Measurements from ENCODE around the gene ARRDC3.

The ARRDC3 gene, protein sequence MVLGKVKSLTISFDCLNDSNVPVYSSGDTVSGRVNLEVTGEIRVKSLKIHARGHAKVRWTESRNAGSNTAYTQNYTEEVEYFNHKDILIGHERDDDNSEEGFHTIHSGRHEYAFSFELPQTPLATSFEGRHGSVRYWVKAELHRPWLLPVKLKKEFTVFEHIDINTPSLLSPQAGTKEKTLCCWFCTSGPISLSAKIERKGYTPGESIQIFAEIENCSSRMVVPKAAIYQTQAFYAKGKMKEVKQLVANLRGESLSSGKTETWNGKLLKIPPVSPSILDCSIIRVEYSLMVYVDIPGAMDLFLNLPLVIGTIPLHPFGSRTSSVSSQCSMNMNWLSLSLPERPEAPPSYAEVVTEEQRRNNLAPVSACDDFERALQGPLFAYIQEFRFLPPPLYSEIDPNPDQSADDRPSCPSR

GRCh38 chr5:91383027-91383955 is at the start of gene ARRDC3:
TSS of gene ARRDC3 (minus strand) at chr5:91383317. CDS start at chr5:91383092, 225 bp downstream.
- peak within 1 kb of the TSS; percentile 92 for H3K4me3 Mint-ChIP-seq
- peaks cover 2% of the 10 kb centered on the region for H3K36me3 Mint-ChIP-seq (ENCODE audit: low read depth)
- DNase-seq = peak; percentile 98
- ATAC-seq = peak; percentile 67
- peaks cover 24% of the 10 kb centered on the region for H3K4me1 Mint-ChIP-seq
- no peaks in the 10 kb centered on the region for H3K9me3 Mint-ChIP-seq
- no peaks in the 10 kb centered on the region for H3K27me3 Mint-ChIP-seq
- peak within 1 kb of the TSS; percentile 98 for H3K27ac Mint-ChIP-seq

DNA sequence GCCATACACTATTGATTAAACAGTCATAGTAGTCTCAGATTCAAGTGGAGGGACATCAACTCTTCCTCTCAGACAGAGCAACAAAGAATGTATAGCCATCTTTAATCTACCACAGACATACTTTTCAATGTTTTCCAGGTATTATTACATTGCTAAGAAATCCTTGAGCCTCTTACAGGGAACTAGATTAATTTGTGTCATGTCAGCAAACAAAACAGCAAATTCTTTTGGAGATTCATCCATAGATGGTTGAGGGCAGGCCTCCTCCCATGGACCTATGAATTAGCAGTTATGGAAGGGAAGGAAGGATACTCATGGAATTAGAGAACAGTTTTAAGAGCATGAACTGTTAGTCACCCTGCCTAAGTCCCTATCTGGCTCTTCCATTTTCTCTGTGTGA is 47.8 kb upstream of the ARRDC3 start:
- ATAC-seq (no peak), DNase-seq (no peak)
- no peaks in the 10 kb centered on the region for H3K27me3 Mint-ChIP-seq
- H3K4me3 Mint-ChIP-seq = no peak overlapping the region
- no peaks in the 10 kb centered on the region for H3K36me3 Mint-ChIP-seq (ENCODE audit: low read depth)
- peaks cover 24% of the 10 kb centered on the region for H3K4me1 Mint-ChIP-seq
- H3K27ac Mint-ChIP-seq = no peak overlapping the region
- peaks cover 16% of the 10 kb centered on the region for H3K9me3 Mint-ChIP-seq

DNA sequence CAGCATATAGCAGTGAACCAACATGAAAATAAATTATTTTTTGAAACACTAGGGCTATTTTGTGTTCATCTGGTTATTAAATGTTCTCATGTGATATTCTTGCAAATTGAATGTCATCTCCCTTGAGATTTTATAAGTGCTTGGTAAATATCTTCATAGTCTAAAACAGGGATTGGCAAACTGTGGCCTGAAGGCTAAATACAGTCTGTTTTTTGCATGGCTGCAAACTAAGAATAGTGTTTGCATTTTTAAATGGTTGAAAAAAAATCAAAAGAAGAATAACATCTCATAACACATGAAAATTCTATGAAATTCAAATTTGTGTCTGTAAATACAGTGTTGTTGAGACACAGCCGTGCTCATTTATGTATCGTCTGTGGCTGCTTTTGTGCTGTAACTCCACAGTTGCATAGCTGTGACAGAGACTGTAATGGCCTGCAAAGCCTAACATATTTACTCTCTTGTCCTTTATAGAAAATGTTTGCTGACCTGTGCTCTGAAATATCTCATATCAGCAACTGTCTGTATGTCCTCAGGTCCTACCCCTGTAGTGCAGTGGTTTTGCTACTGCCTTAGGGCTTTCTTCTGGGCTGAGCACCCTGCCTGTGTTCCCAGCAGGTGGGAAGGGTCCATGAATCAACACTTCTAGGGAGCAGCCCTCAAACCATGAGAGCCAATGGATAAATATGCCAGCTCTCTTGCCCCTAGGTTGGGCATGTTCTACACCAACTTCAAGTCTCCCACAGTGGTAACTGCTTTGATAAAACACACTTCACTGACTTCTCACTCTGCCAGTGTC is 41.7 kb upstream of the ARRDC3 start:
- H3K4me3 Mint-ChIP-seq = no peak overlapping the region
- no peak overlapping the region for H3K27ac Mint-ChIP-seq
- peaks cover 7% of the 10 kb centered on the region for H3K4me1 Mint-ChIP-seq
- H3K36me3 Mint-ChIP-seq (ENCODE audit: low read depth) = no peaks in the 10 kb centered on the region
- DNase-seq (no peak), ATAC-seq (no peak)
- peaks cover 14% of the 10 kb centered on the region for H3K9me3 Mint-ChIP-seq
- no peaks in the 10 kb centered on the region for H3K27me3 Mint-ChIP-seq

DNA sequence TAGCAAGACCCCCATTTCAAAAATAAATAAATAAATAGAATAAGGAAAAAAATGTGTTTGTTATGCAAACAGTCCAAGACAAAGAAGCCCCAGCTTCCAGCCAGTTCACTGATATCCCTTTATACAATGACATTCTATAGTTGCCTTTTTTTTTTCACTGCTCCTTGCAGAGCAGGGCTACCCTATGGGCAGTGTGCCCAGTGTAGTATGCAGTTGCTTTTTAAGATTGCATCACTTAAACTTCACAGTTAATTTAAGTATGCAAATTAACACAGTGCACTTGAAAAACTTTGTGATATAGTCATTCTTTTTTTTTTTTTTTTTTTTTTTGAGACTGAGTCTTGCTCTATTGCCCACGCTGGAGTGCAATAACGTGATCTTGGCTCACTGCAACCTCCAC is 40.8 kb upstream of the ARRDC3 start:
- H3K4me3 Mint-ChIP-seq = no peak overlapping the region
- no peaks in the 10 kb centered on the region for H3K36me3 Mint-ChIP-seq (ENCODE audit: low read depth)
- DNase-seq (no peak), ATAC-seq (no peak)
- peaks cover 12% of the 10 kb centered on the region for H3K4me1 Mint-ChIP-seq
- H3K27ac Mint-ChIP-seq = no peak overlapping the region
- peaks cover 8% of the 10 kb centered on the region for H3K9me3 Mint-ChIP-seq
- no peaks in the 10 kb centered on the region for H3K27me3 Mint-ChIP-seq

DNA sequence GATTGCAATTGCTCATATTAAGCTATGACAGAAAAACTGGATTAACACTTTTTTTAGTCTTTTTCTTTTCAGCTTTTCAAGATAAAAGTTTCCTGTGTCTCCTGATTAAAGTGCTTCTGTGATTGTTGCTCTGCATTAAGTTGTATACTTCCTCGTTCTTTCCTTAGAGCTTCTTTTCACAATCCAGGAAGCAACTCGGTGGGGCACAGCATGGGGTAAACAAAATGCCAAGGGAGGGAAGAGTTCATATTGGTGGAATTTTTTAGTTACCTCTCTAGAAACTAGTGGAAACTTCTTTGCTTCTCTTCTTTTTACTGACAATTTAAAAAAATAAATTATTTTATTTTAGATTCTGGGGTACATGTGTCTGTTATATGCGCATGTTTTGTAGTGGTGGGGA is 37.8 kb upstream of the ARRDC3 start:
- DNase-seq = no peak
- Mint-ChIP-seq H3K4me3 (no peak overlapping the region), H3K9me3 (no peaks in the 10 kb centered on the region), H3K27ac (no peak overlapping the region), H3K36me3 (ENCODE audit: low read depth) (no peaks in the 10 kb centered on the region), H3K27me3 (no peaks in the 10 kb centered on the region), H3K4me1 (peaks cover 15% of the 10 kb centered on the region)
- no peak for ATAC-seq

DNA sequence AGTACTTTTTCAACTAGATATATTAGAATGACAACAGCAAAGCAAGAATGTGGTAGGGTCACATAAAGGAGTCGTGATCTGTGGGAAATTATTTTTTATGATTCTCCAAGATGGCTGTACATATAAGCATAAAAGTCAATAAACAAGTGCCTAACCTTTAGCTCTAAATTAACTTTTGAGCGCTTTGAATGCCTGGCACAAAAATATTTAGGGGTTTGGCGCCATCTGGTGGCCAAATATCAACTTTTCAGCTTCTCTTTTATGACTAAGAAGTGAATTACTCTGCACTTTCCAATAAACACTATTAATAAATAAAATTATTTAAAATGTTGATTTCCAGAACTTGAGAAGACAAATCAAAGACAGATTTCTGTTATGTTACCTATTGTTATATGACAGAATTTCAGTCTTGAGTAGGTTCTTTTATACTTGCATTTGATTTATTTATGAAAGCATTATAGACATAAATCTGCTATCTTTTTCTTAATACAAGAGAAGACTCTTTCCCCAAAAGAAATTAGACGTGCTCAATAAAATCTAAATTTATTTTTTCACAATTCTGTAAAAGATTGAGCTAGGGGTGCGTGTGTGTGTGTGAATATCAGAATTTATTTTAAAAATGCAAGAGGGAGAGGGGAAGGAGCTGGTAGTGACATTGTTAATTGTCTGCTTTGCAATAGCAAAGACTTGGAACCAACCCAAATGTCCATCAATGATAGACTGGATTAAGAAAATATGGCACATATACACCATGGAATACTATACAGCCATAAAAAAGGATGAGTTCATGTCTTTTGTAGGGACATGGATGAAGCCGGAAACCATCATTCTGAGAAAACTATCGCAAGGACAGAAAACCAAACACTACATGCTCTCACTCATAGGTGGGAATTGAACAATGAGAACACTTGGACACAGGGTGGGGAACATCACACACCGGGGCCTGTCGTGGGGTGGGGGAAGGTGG is 36.7 kb upstream of the ARRDC3 start:
- no peak overlapping the region for H3K27ac Mint-ChIP-seq
- H3K4me3 Mint-ChIP-seq = no peak overlapping the region
- H3K27me3 Mint-ChIP-seq = no peaks in the 10 kb centered on the region
- H3K36me3 Mint-ChIP-seq (ENCODE audit: low read depth) = no peaks in the 10 kb centered on the region
- no peaks in the 10 kb centered on the region for H3K9me3 Mint-ChIP-seq
- DNase-seq (peak; percentile 72), ATAC-seq (no peak)
- H3K4me1 Mint-ChIP-seq = peaks cover 18% of the 10 kb centered on the region

DNA sequence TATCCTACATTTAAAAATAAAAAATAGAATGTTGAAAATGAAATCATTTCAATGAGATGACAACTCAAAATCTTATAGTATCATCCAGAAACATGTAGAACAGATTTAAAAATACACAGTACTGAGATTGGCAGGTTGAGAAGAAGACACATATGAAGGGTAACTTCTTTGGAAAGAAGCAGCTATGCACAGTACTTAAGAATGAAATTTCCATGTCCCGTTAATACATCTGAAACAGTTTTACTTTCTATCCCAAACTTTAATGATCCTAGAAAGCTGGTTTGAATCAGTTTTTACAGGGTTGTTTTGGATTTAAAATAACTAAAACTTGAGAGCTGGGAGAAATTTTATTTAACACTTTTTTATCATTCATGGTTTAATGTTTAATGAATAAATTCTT is 36.0 kb upstream of the ARRDC3 start:
- ATAC-seq (no peak), DNase-seq (no peak)
- H3K36me3 Mint-ChIP-seq (ENCODE audit: low read depth) = no peaks in the 10 kb centered on the region
- peaks cover 18% of the 10 kb centered on the region for H3K4me1 Mint-ChIP-seq
- no peaks in the 10 kb centered on the region for H3K9me3 Mint-ChIP-seq
- H3K4me3 Mint-ChIP-seq = no peak overlapping the region
- no peak overlapping the region for H3K27ac Mint-ChIP-seq
- H3K27me3 Mint-ChIP-seq = no peaks in the 10 kb centered on the region

- no peaks in the 10 kb centered on the region for H3K9me3 Mint-ChIP-seq
- ATAC-seq (no peak), DNase-seq (no peak)
- no peaks in the 10 kb centered on the region for H3K27me3 Mint-ChIP-seq
- H3K36me3 Mint-ChIP-seq (ENCODE audit: low read depth) = no peaks in the 10 kb centered on the region
- H3K4me3 Mint-ChIP-seq = no peak overlapping the region
- H3K4me1 Mint-ChIP-seq = peaks cover 18% of the 10 kb centered on the region
- no peak overlapping the region for H3K27ac Mint-ChIP-seq
These were observed 35.0 kb upstream of the ARRDC3 start for GRCh38 chr5:91418158-91418557.

- no peaks in the 10 kb centered on the region for H3K36me3 Mint-ChIP-seq (ENCODE audit: low read depth)
- no peaks in the 10 kb centered on the region for H3K9me3 Mint-ChIP-seq
- H3K27me3 Mint-ChIP-seq = no peaks in the 10 kb centered on the region
- DNase-seq (no peak), ATAC-seq (no peak)
- H3K4me1 Mint-ChIP-seq = peaks cover 18% of the 10 kb centered on the region
- no peak overlapping the region for H3K27ac Mint-ChIP-seq
- H3K4me3 Mint-ChIP-seq = no peak overlapping the region
These were observed 34.1 kb upstream of the ARRDC3 start for GRCh38 chr5:91417219-91417618.

- no peaks in the 10 kb centered on the region for H3K36me3 Mint-ChIP-seq (ENCODE audit: low read depth)
- H3K27me3 Mint-ChIP-seq = no peaks in the 10 kb centered on the region
- H3K4me1 Mint-ChIP-seq = peaks cover 15% of the 10 kb centered on the region
- DNase-seq (no peak), ATAC-seq (no peak)
- no peaks in the 10 kb centered on the region for H3K9me3 Mint-ChIP-seq
- H3K27ac Mint-ChIP-seq = no peak overlapping the region
- no peak overlapping the region for H3K4me3 Mint-ChIP-seq
These were observed 33.4 kb upstream of the ARRDC3 start for GRCh38 chr5:91416491-91416890.

DNA sequence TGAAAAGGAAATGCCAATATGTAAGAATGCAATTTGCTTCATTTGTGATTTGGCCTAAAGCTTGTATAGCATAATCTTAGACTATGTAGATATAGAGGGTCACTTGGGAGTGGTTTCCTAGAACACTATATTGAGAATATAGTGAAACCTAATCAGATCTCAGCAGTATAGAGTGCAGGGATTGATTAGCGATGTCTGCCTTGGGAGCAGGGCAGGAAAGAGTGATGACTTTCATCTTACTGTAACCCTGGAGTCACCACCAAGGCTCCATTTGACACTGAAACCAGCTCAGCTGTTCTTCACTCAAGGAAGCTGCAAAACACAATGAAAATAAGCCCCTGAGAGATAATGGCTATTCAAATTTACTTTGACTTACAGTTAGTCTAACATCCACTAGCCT is 26.2 kb upstream of the ARRDC3 start:
- Mint-ChIP-seq H3K36me3 (ENCODE audit: low read depth) (no peaks in the 10 kb centered on the region), H3K4me3 (no peak overlapping the region), H3K27me3 (no peaks in the 10 kb centered on the region), H3K27ac (no peak overlapping the region), H3K4me1 (no peaks in the 10 kb centered on the region), H3K9me3 (no peaks in the 10 kb centered on the region)
- DNase-seq = no peak
- no peak for ATAC-seq

- no peaks in the 10 kb centered on the region for H3K27me3 Mint-ChIP-seq
- H3K4me3 Mint-ChIP-seq = no peak overlapping the region
- no peak for DNase-seq
- H3K4me1 Mint-ChIP-seq = no peaks in the 10 kb centered on the region
- H3K36me3 Mint-ChIP-seq (ENCODE audit: low read depth) = no peaks in the 10 kb centered on the region
- H3K27ac Mint-ChIP-seq = no peak overlapping the region
- no peaks in the 10 kb centered on the region for H3K9me3 Mint-ChIP-seq
- no peak for ATAC-seq
These were observed 25.6 kb upstream of the ARRDC3 start for GRCh38 chr5:91408710-91409109.

DNA sequence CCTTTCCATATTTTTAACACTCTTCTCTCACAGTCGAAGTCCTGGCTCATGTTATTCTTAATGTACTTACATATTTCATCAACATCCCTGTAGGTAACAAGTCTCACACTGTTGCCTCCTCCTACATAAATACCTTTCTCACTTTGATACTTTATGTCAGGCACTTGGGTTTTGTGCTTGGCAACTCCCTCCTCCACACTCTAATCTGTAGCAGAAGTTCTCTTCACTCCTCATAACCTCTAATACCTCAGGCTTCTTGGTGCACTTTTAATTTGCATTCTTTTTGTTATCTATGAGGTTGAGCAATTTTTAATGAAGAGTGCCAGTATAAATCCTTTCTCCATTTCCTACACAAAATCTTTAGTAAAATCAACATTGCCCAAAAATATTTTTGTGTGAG is 24.1 kb upstream of the ARRDC3 start:
- Mint-ChIP-seq H3K9me3 (no peaks in the 10 kb centered on the region), H3K27me3 (no peaks in the 10 kb centered on the region)

More for the DNA sequence above, 24.1 kb upstream of the ARRDC3 start:
- Mint-ChIP-seq H3K4me1 (no peaks in the 10 kb centered on the region), H3K4me3 (no peak overlapping the region), H3K36me3 (ENCODE audit: low read depth) (no peaks in the 10 kb centered on the region), H3K27ac (no peak overlapping the region)
- DNase-seq = no peak
- no peak for ATAC-seq
